ENCODE results near the gene KAZN. TPM values are rescaled to one million over a fixed set of nuclear protein-coding genes. Genes with fewer than 3 reads are reported as not detected.
"Not testable (repeated sequence)": the region's sequence is repeated elsewhere in the genome, so short reads cannot be mapped to it uniquely, and the experiment has no call there.

KAZN gene
- total RNA-seq, 3 donors from 2014 or later = 0.35 to 1.7 (median 1.2) TPM

GRCh38 chr1:15130607-15131006 is 532.1 kb downstream of the KAZN start:
- DNase-seq (no peak), ATAC-seq (no peak)
- peaks cover 28% of the 10 kb centered on the region for H3K27me3 Mint-ChIP-seq (ENCODE audit: low read depth)
- no peaks in the 10 kb centered on the region for H3K4me1 Mint-ChIP-seq (ENCODE audit: low read depth)
- H3K4me3 Mint-ChIP-seq = no peak overlapping the region
- peaks cover 5% of the 10 kb centered on the region for H3K9me3 Mint-ChIP-seq
- no peaks in the 10 kb centered on the region for H3K36me3 Mint-ChIP-seq (ENCODE audit: insufficient read depth)

DNA sequence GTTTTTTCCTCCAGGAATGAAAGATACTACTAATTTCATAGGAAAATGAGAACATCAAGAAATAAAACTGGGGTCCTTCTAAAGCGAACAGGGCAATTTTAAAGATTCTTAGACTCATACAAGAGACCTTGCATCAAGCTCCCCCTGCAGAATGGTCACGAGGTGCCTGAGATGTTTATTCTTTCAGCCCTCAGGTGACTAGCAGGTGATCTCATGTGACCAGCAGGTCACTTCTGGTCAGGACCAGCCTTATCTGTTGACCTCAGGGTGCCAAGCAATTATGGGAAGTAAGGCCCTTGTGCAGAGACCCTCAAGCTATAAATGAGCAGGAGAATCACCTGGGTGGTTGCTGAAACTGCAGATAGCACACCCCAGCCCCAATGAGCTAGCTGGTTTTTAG is 534.5 kb downstream of the KAZN start:
- Mint-ChIP-seq H3K4me1 (ENCODE audit: low read depth) (no peaks in the 10 kb centered on the region), H3K27me3 (ENCODE audit: low read depth) (peaks cover 43% of the 10 kb centered on the region), H3K9me3 (peaks cover 5% of the 10 kb centered on the region), H3K4me3 (no peak overlapping the region), H3K36me3 (ENCODE audit: insufficient read depth) (no peaks in the 10 kb centered on the region)
- ATAC-seq = no peak
- no peak for DNase-seq

DNA sequence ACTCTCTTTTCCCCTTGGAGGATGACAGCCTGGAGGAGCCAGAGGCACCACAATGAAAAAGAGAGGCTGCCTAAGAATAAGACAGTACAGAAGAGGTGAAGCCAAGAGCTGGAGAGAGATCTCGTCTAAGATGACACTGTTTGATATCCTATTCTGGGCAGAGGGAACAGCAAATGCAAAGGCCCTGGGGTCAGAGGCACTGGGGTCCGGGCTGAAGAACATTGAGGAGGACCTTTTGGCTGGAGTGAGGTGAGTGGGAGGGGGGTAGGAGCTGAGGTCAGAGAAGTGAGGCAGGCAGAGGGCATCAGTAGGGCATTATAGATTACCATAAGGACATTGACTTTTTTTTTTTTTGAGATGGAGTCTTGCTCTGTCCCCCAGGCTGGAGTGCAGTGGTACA is 535.8 kb downstream of the KAZN start:
- ATAC-seq = no peak
- no peak overlapping the region for H3K4me3 Mint-ChIP-seq
- no peaks in the 10 kb centered on the region for H3K36me3 Mint-ChIP-seq (ENCODE audit: insufficient read depth)
- peaks cover 5% of the 10 kb centered on the region for H3K9me3 Mint-ChIP-seq
- no peaks in the 10 kb centered on the region for H3K4me1 Mint-ChIP-seq (ENCODE audit: low read depth)
- no peak for DNase-seq
- peaks cover 52% of the 10 kb centered on the region for H3K27me3 Mint-ChIP-seq (ENCODE audit: low read depth)

- DNase-seq; H3K36me3 Mint-ChIP-seq (ENCODE audit: insufficient read depth); ATAC-seq; H3K4me3 Mint-ChIP-seq; H3K4me1 Mint-ChIP-seq (ENCODE audit: low read depth); H3K9me3 Mint-ChIP-seq: not testable (repeated sequence)
- peaks cover 59% of the 10 kb centered on the region for H3K27me3 Mint-ChIP-seq (ENCODE audit: low read depth)
These were observed 537.1 kb downstream of the KAZN start for GRCh38 chr1:15135604-15136003.

DNA sequence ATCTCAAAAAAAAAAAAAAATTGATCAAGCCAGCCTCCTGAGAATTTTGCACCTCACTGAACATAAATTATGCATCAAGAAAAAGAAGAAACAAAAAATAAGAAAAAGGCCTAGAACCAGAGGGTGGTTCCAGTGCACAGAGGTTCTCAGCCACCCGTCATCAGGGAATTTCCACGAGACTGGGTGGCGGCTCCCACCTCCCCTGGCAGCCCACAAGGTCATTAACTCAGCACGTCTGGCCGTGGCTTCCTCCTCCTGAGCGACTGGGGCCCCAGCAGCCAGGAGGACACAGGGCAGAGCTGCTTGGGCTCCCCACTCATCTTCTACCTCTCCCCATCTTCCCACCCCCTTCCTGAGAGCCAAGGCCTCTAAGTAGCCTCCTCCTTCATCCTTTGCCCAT is 539.3 kb downstream of the KAZN start:
- ATAC-seq = no peak

DNA sequence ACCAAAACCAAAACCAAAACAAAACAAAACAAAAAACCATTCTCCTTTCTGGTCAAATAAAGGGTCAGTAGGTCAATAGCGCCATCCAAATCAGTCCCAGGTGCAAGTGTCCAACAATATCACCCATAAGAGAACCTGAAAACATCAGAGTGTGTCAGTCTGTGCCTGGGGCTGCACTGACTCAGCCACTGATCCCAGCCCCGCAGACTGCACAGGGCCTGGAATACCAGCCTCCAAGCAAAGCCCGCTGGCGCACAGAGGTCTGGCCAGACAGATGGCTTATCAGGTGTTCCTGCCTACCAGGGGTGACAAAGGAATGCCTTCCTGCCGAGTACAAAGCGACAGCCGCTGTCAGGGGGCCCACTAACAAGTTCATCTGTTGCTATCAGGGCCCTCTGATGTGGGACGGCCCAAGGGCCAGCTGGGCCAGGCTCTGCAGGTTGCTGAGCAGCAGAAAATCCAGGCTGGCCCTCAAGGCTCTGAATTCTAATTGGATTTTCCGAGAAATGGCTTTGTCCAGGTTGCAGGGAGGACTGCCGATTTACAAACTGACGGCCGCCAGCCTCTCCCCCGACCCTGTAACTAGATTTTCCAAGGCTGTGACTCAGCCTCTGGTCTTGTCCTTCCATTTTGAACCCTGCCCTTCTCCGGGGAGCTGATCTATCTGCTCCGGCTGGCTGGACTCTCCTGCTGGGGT is 541.3 kb downstream of the KAZN start:
- Mint-ChIP-seq H3K4me1 (ENCODE audit: low read depth) (no peaks in the 10 kb centered on the region), H3K36me3 (ENCODE audit: insufficient read depth) (no peaks in the 10 kb centered on the region), H3K9me3 (no peaks in the 10 kb centered on the region), H3K27me3 (ENCODE audit: low read depth) (peaks cover 53% of the 10 kb centered on the region), H3K4me3 (no peak overlapping the region)
- DNase-seq = no peak
- no peak for ATAC-seq

More for the DNA sequence above, 539.3 kb downstream of the KAZN start:
- DNase-seq = no peak
- Mint-ChIP-seq H3K27me3 (ENCODE audit: low read depth) (peaks cover 68% of the 10 kb centered on the region), H3K4me3 (no peak overlapping the region), H3K4me1 (ENCODE audit: low read depth) (no peaks in the 10 kb centered on the region), H3K9me3 (no peaks in the 10 kb centered on the region), H3K36me3 (ENCODE audit: insufficient read depth) (no peaks in the 10 kb centered on the region)

DNA sequence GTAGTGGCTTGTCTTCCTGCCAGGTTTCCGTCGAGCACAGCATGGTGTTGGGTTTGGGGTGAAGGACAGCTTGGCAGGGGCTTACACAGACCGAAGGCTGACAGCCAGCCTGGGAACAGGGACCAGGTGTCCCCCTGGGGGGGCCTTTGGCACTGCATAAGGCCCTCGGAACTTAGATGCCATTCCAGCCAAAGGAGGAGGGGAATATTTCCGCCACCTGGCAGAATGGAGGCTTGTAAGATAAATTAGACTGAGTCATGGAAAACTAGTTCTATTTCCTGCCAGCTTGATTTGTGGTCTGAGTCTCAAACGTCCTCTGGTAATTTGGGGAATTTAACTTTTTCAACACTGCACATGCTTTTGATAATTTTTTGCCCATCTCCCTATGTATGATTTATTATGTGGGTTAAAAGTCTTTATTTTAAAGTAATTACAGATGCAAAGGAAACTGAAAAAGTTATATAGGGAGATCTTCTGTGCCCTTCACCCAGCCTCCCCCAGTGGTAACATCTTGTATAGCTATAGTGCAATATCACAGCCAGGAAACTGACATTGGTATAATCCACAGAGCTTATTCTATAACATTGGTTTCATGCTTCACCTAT is 543.6 kb downstream of the KAZN start:
- H3K4me1 Mint-ChIP-seq (ENCODE audit: low read depth) = no peaks in the 10 kb centered on the region
- no peaks in the 10 kb centered on the region for H3K36me3 Mint-ChIP-seq (ENCODE audit: insufficient read depth)
- no peaks in the 10 kb centered on the region for H3K9me3 Mint-ChIP-seq
- DNase-seq (no peak), ATAC-seq (no peak)
- H3K27me3 Mint-ChIP-seq (ENCODE audit: low read depth) = peaks cover 44% of the 10 kb centered on the region
- H3K4me3 Mint-ChIP-seq = no peak overlapping the region

DNA sequence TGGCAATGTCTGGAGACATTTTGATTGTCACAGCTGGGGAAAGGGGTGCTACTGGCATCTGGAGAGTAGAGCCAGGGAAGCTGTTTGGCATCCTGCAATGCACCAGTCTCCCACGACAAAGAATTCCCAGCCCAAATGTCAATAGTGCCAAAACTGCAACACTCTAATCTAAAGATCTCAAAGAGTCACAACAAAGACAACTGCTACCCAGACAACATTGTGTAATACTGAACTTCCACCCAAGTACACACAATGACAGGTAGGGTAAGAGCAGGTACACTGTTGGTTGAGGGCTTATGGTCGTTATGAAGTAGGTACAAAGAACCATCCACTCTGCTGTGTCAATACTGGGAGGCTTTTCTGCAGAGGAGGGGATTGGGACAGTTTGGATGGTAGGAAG is 546.8 kb downstream of the KAZN start:
- Mint-ChIP-seq H3K4me1 (ENCODE audit: low read depth) (no peaks in the 10 kb centered on the region), H3K27me3 (ENCODE audit: low read depth) (peaks cover 47% of the 10 kb centered on the region), H3K9me3 (no peaks in the 10 kb centered on the region), H3K36me3 (ENCODE audit: insufficient read depth) (no peaks in the 10 kb centered on the region), H3K4me3 (no peak overlapping the region)
- ATAC-seq (no peak), DNase-seq (no peak)

DNA sequence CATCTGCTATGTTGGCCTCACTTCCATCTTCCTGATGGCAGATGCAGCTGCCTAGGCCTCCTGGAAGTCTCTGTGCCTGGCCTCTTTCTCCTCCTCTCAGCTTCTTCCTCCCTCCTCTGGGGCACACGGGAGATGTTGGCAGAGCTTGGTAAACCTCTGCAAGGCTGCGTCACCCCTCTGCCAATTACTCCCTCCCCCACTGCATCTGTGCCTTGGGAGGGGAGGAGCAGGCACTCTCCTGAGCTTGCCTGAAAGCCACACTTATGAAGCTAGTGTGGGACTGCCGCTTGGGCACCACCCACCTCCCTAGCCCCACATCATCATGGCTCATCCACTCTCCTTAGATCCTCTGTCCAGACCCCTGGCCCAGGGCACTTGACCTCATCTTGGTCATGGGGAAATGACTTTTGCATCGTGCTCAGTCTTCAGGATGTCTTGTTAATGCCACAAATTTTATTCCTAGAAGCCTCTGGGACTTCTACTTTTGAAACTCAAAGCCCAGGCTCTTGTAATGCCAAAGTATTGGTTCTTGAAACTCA is 547.7 kb downstream of the KAZN start:
- Mint-ChIP-seq H3K4me1 (ENCODE audit: low read depth) (no peaks in the 10 kb centered on the region), H3K27me3 (ENCODE audit: low read depth) (peaks cover 48% of the 10 kb centered on the region), H3K4me3 (no peak overlapping the region), H3K9me3 (no peaks in the 10 kb centered on the region), H3K36me3 (ENCODE audit: insufficient read depth) (no peaks in the 10 kb centered on the region)
- DNase-seq (no peak), ATAC-seq (no peak)

- H3K9me3 Mint-ChIP-seq = no peaks in the 10 kb centered on the region
These were observed 548.5 kb downstream of the KAZN start for GRCh38 chr1:15146971-15147376.

DNA sequence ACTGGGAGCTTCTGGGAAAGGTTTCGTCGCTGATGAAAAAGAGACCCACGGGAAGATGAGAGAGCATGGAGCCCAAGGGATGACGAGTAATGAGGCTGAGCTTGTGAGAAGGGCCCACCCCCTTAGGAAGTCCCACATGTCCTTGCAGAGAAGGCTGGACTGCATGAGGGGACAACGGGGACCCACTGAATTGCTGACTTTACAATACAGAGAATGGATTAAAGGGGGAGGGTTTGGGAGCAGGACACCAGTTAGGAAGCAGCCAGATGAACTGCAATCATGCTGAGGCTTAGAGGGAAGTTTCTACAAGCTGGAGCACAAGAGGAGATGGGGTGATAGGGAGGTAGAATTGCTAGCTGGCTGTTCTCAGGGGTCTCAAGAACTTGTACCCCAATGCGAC is 549.5 kb downstream of the KAZN start:
- ATAC-seq = no peak
- Mint-ChIP-seq H3K27me3 (ENCODE audit: low read depth) (peaks cover 56% of the 10 kb centered on the region), H3K9me3 (no peaks in the 10 kb centered on the region), H3K4me1 (ENCODE audit: low read depth) (peaks cover under 1% of the 10 kb centered on the region), H3K4me3 (no peak overlapping the region), H3K36me3 (ENCODE audit: insufficient read depth) (no peaks in the 10 kb centered on the region)
- DNase-seq = no peak

More at GRCh38 chr1:15146971-15147376, 548.5 kb downstream of the KAZN start:
- no peaks in the 10 kb centered on the region for H3K4me1 Mint-ChIP-seq (ENCODE audit: low read depth)
- no peaks in the 10 kb centered on the region for H3K36me3 Mint-ChIP-seq (ENCODE audit: insufficient read depth)
- no peak overlapping the region for H3K4me3 Mint-ChIP-seq
- ATAC-seq (no peak), DNase-seq (no peak)
- H3K27me3 Mint-ChIP-seq (ENCODE audit: low read depth) = peaks cover 47% of the 10 kb centered on the region

- no peak overlapping the region for H3K4me3 Mint-ChIP-seq
- ATAC-seq = no peak
- H3K9me3 Mint-ChIP-seq = no peaks in the 10 kb centered on the region
- H3K4me1 Mint-ChIP-seq (ENCODE audit: low read depth) = peaks cover 4% of the 10 kb centered on the region
- no peaks in the 10 kb centered on the region for H3K36me3 Mint-ChIP-seq (ENCODE audit: insufficient read depth)
- peaks cover 59% of the 10 kb centered on the region for H3K27me3 Mint-ChIP-seq (ENCODE audit: low read depth)
- no peak for DNase-seq
These were observed 550.0 kb downstream of the KAZN start for GRCh38 chr1:15148475-15148874.

DNA sequence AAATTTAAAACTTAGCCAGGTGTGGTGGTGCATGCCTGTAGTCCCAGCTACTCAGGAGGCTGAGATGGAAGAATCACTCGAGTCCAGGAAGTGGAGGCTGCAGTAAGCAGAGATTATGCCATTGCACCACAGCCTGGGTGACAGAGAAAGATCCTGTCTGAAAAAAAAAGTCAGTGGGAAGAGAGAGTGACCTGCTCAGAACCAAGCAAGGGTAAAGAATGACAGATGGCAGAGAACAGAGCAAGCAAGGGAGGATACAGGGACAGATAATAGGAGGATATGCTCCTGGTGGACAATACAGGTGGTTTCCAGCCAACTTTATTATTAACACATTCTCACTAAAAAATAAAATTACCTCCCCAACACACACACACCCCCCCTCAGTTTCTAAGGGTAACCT is 550.5 kb downstream of the KAZN start:
- DNase-seq (no peak), ATAC-seq (no peak)
- H3K4me1 Mint-ChIP-seq (ENCODE audit: low read depth) = peaks cover 4% of the 10 kb centered on the region
- no peak overlapping the region for H3K4me3 Mint-ChIP-seq
- H3K9me3 Mint-ChIP-seq = no peaks in the 10 kb centered on the region
- H3K27me3 Mint-ChIP-seq (ENCODE audit: low read depth) = peaks cover 59% of the 10 kb centered on the region
- no peaks in the 10 kb centered on the region for H3K36me3 Mint-ChIP-seq (ENCODE audit: insufficient read depth)

- H3K4me1 Mint-ChIP-seq (ENCODE audit: low read depth) = peaks cover 10% of the 10 kb centered on the region
- H3K9me3 Mint-ChIP-seq = no peaks in the 10 kb centered on the region
- peaks cover 62% of the 10 kb centered on the region for H3K27me3 Mint-ChIP-seq (ENCODE audit: low read depth)
- DNase-seq (no peak), ATAC-seq (no peak)
- H3K36me3 Mint-ChIP-seq (ENCODE audit: insufficient read depth) = no peaks in the 10 kb centered on the region
- H3K4me3 Mint-ChIP-seq = no peak overlapping the region
These were observed 551.9 kb downstream of the KAZN start for GRCh38 chr1:15150376-15150775.

DNA sequence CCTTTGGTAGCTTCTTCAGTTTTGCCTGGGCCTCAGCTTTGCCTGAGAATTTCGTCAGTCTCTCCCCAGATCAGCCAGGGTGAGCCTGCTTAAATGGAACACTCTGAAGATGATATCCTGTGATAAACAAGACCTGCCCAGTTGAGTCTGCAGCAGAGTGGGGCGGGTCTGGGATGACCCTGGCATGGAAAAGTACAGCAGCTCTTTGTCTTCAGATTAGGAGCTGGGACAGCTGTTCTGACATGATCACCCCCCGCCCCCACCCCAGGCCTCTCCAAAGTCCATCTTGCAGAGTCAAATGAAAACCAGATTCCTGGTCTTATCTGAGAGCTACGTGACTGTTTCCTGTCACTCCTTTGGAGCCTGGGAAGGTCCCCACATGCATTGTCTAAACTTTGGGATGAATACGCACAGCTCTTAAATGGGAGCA is 552.9 kb downstream of the KAZN start:
- H3K4me3 Mint-ChIP-seq = no peak overlapping the region
- no peaks in the 10 kb centered on the region for H3K36me3 Mint-ChIP-seq (ENCODE audit: insufficient read depth)
- H3K27me3 Mint-ChIP-seq (ENCODE audit: low read depth) = peaks cover 64% of the 10 kb centered on the region
- ATAC-seq (no peak), DNase-seq (no peak)
- no peaks in the 10 kb centered on the region for H3K9me3 Mint-ChIP-seq
- peaks cover 20% of the 10 kb centered on the region for H3K4me1 Mint-ChIP-seq (ENCODE audit: low read depth)
